GM12878 (cell line): ENCODE data around the gene ABI3. TPM values are rescaled to one million over a fixed set of nuclear protein-coding genes. Genes with fewer than 3 reads are reported as not detected.

ENCODE experiments used
- ATF2 ChIP-seq: IDR thresholded peaks from 2 replicates; pipeline ENCODE4 v1.6.1; 2012; ENCODE audit warnings: low read length, inconsistent platforms
- CBX3 ChIP-seq: fragments of 200-600 bp; sonication (generic); IDR thresholded peaks from 2 replicates; pipeline ENCODE4 v1.6.1; 2016; ENCODE audit warnings: low read depth, borderline replicate concordance
- CHD1 ChIP-seq: IDR thresholded peaks from 2 replicates; pipeline ENCODE4 v1.6.1; 2012; ENCODE audit warnings: low read depth, low read length, improper control_type of control experiment
- DPF2 ChIP-seq: fragments of 450-650 bp; IDR thresholded peaks from 2 replicates; pipeline ENCODE4 v1.6.1; 2017; ENCODE audit warnings: mild to moderate bottlenecking
- GATAD2B ChIP-seq: fragments of 450-650 bp; conservative IDR thresholded peaks from 2 replicates; pipeline ENCODE4 v1.6.1; 2017; ENCODE audit warnings: low read depth, mild to moderate bottlenecking, moderate library complexity
- HDAC2 ChIP-seq: fragments of 200-600 bp; sonication (generic); IDR thresholded peaks from 2 replicates; pipeline ENCODE4 v1.6.1; 2017
- LARP7 ChIP-seq: fragments of 450-650 bp; IDR thresholded peaks from 2 replicates; pipeline ENCODE4 v1.6.1; 2017; ENCODE audit warnings: mild to moderate bottlenecking
- MEF2B ChIP-seq: fragments of 450-650 bp; IDR thresholded peaks from 2 replicates; pipeline ENCODE4 v1.6.1; 2018; ENCODE audit warnings: mild to moderate bottlenecking, moderate library complexity; ENCODE audit not compliant: partially characterized antibody, poor library complexity, severe bottlenecking
- MXI1 ChIP-seq: fragments of 150-350 bp; IDR thresholded peaks from 2 replicates; pipeline ENCODE4 v1.6.1; 2011; ENCODE audit warnings: low read depth, mild to moderate bottlenecking, inconsistent platforms, low read length, improper control_type of control experiment
- MYB ChIP-seq: fragments of 150-350 bp; IDR thresholded peaks from 2 replicates; pipeline ENCODE4 v1.6.1; 2014; ENCODE audit warnings: mild to moderate bottlenecking, low read depth, low read length, borderline replicate concordance
- MYC ChIP-seq: IDR thresholded peaks from 2 replicates; pipeline ENCODE4 v1.6.1; 2011; ENCODE audit warnings: mild to moderate bottlenecking, low read length, moderate library complexity, inconsistent platforms; ENCODE audit not compliant: insufficient read depth, insufficient replicate concordance, insufficient read length, severe bottlenecking
- NKRF ChIP-seq: fragments of 450-650 bp; conservative IDR thresholded peaks from 2 replicates; pipeline ENCODE4 v1.6.1; 2017; ENCODE audit warnings: mild to moderate bottlenecking, moderate library complexity
- NR2C1 ChIP-seq: fragments of 450-650 bp; IDR thresholded peaks from 2 replicates; pipeline ENCODE4 v1.6.1; 2017; ENCODE audit warnings: antibody characterized with exemption, mild to moderate bottlenecking, moderate library complexity
- POLR2AphosphoS2 ChIP-seq: IDR thresholded peaks from 2 replicates; pipeline ENCODE4 v1.6.1; 2011; ENCODE audit warnings: low read depth, mild to moderate bottlenecking, low read length, improper control_type of control experiment, moderate library complexity
- RAD21 ChIP-seq: IDR thresholded peaks from 2 replicates; pipeline ENCODE4 v1.6.1; 2011; ENCODE audit warnings: mild to moderate bottlenecking, low read depth, low read length, moderate library complexity; ENCODE audit not compliant: insufficient read depth
- RBBP5 ChIP-seq: fragments of 200-600 bp; sonication (generic); conservative IDR thresholded peaks from 2 replicates; pipeline ENCODE4 v1.6.1; 2016
- RELA ChIP-seq: fragments of 450-650 bp; IDR thresholded peaks from 2 replicates; pipeline ENCODE4 v1.8.0; 2014; ENCODE audit warnings: borderline replicate concordance; ENCODE audit not compliant: partially characterized antibody
- SPI1 ChIP-seq: IDR thresholded peaks from 2 replicates; pipeline ENCODE4 v1.6.1; 2011; ENCODE audit warnings: low read depth, mild to moderate bottlenecking, low read length, moderate library complexity, borderline replicate concordance; ENCODE audit not compliant: insufficient read depth
- USF2 ChIP-seq: IDR thresholded peaks from 2 replicates; pipeline ENCODE4 v1.6.1; 2011; ENCODE audit warnings: low read depth, low read length, improper control_type of control experiment, borderline replicate concordance
- WRNIP1 ChIP-seq: IDR thresholded peaks from 2 replicates; pipeline ENCODE4 v1.6.1; 2011; ENCODE audit warnings: low read depth, low read length, improper control_type of control experiment, borderline replicate concordance
- ZNF207 ChIP-seq: fragments of 450-650 bp; IDR thresholded peaks from 2 replicates; pipeline ENCODE4 v1.6.1; 2014; ENCODE audit warnings: antibody characterized with exemption, mild to moderate bottlenecking, borderline replicate concordance
- ZZZ3 ChIP-seq: IDR thresholded peaks from 2 replicates; pipeline ENCODE4 v1.6.1; 2011; ENCODE audit warnings: low read depth; ENCODE audit not compliant: control insufficient read depth, insufficient read length
- polyA plus RNA-seq, 11 experiments: library from polyadenylated mRNA; depleted of rRNA in 4 of 11; unstranded in 6 of 11; stranded (reverse) in 5 of 11; fragments of >200 nt; fragmentation: Nextera tagmentation in 4 of 11; fragmentation: Illumina TruSeq in 1 of 11; extraction: Ambion mirVana in 4 of 11; extraction: Trizol in 1 of 11; gene quantifications; 1 replicate in 1 of 11; 2 replicates in 10 of 11; pipeline versions ENCODE4 v1.2.1 to v1.2.3, GENCODE V29; 2011 to 2016; ENCODE audit warnings: inconsistent platforms in 2 of 11, missing spikeins in 2 of 11, low read depth in 1 of 11
- total RNA-seq, 4 experiments: library from RNA; depleted of rRNA in 3 of 4; stranded (reverse); fragments of >200 nt in 3 of 4; fragmentation: Illumina TruSeq in 1 of 4; extraction: Trizol in 1 of 4; gene quantifications; 2 replicates each; pipeline versions ENCODE4 v1.2.1 to v1.2.3, GENCODE V29; 2013 to 2021

ABI3 gene
- total and polyA plus RNA-seq, 10 of the 15 experiments (the other 5 are each of a cell fraction or from before 2014, with no cell fraction given), result 13.4 to 109 (median 51.1) TPM

- no peak; the same call in none of the 2 replicates for TF ChIP-seq ATF2
- TF ChIP-seq USF2, result no peak
- TF ChIP-seq RBBP5, result no peak
- TF ChIP-seq NKRF, result peak; percentile 56; the same call in 1 of the 2 replicates
- TF ChIP-seq LARP7, result peak; percentile 71; the same call in 1 of the 2 replicates
- peak; percentile 48; the same call in 1 of the 2 replicates for TF ChIP-seq POLR2AphosphoS2
- no peak for TF ChIP-seq WRNIP1
- TF ChIP-seq SPI1, result peak; percentile 5; the same call in 1 of the 2 replicates
- peak; percentile 14; the same call in 1 of the 2 replicates for TF ChIP-seq RAD21
- 0 out of 2 replicates have a peak, but pooled peaks have one; percentile 87 for TF ChIP-seq CHD1
- TF ChIP-seq MYB, result peak; percentile 74
- TF ChIP-seq MYC, result no peak
- peak; percentile 93; the same call in 1 of the 2 replicates for TF ChIP-seq ZNF207
- no peak for TF ChIP-seq CBX3
- TF ChIP-seq GATAD2B, result peak; percentile 85; the same call in 1 of the 2 replicates
- TF ChIP-seq NR2C1, result no peak
- 0 out of 2 replicates have a peak, but pooled peaks have one; percentile 63 for TF ChIP-seq HDAC2
- TF ChIP-seq RELA, result peak; percentile 65
- TF ChIP-seq ZZZ3, result no peak
- TF ChIP-seq MXI1, result peak; percentile 97
- TF ChIP-seq DPF2, result peak; percentile 71; the same call in 1 of the 2 replicates
- TF ChIP-seq MEF2B, result peak; percentile 54
Measured at GRCh38 chr17:49191917-49192741, 18.4 kb upstream of the ABI3 start (continued).
